B cell (primary cell): ENCODE data around the gene SYNPR. TPM values are rescaled to one million over a fixed set of nuclear protein-coding genes. Genes with fewer than 3 reads are reported as not detected.

Source experiments
- ATAC-seq: fragments of 200-7000 bp; cut with Tn5 transposase; one replicate; pipeline ENCODE4 v1.10.0; 2021; ENCODE audit warnings: low read depth, mild to moderate bottlenecking, moderate number of reproducible peaks, moderate library complexity
- CTCF ChIA-PET: fragments of 350-600 bp; sonication (Branson Sonifier 250); formaldehyde crosslinking; loops from one replicate; lab custom pipeline; 2021; ENCODE audit warnings: antibody characterized with exemption, inconsistent platforms; lab: Charles Lee
- POLR2A ChIA-PET: fragments of 350-600 bp; sonication (Branson Sonifier 250); formaldehyde crosslinking; loops from one replicate; lab custom pipeline; 2021; ENCODE audit warnings: antibody characterized with exemption; lab: Charles Lee
- DNase-seq: peaks from one replicate; pipeline ENCODE4 v3.0.0; 2013
- H2AFZ ChIP-seq: 2 replicates; pipeline ENCODE4 v1.6.1; 2012; ENCODE audit warnings: mild to moderate bottlenecking, low read depth, low read length; ENCODE audit not compliant: insufficient read depth, poor library complexity, severe bottlenecking
- H3K27ac ChIP-seq, 2 donors: 1 replicate in 1 of 2; 2 replicates in 1 of 2; pipeline ENCODE4 v1.5.1; 2012 to 2013; ENCODE audit warnings: low read length in 2 of 2, mild to moderate bottlenecking in 2 of 2, moderate library complexity in 1 of 2
- H3K27me3 ChIP-seq, 4 experiments: fragments of 200-600 bp in 1 of 4; sonication (generic) in 1 of 4; replicated peaks in 1 of 4; 1 replicate in 2 of 4; 2 replicates in 2 of 4; pipeline versions ENCODE4 v1.6.1 to v1.7.0; 2013 to 2016; ENCODE audit warnings: low read length in 3 of 4, mild to moderate bottlenecking in 2 of 4, mixed read lengths in 1 of 4, moderate library complexity in 1 of 4; ENCODE audit not compliant: insufficient read depth in 4 of 4, control insufficient read depth in 3 of 4; ENCODE audit errors: control extremely low read depth in 1 of 4
- H3K36me3 ChIP-seq, 2 experiments: replicated peaks in 1 of 2; 1 replicate in 1 of 2; 2 replicates in 1 of 2; pipeline versions ENCODE4 v1.6.1 to v1.7.1; 2013; ENCODE audit warnings: low read length in 1 of 2; ENCODE audit not compliant: insufficient read depth in 2 of 2, control insufficient read depth in 1 of 2; ENCODE audit errors: control extremely low read depth in 1 of 2, extremely low read depth in 1 of 2
- H3K4me1 ChIP-seq, 2 donors: fragments of 200-600 bp in 1 of 2; sonication (generic) in 1 of 2; 1 replicate in 1 of 2; 2 replicates in 1 of 2; pipeline versions ENCODE4 v1.5.1 to v1.6.1; 2013 to 2017; ENCODE audit warnings: low read length in 2 of 2; ENCODE audit not compliant: control insufficient read depth in 2 of 2, insufficient read depth in 2 of 2
- H3K4me2 ChIP-seq: replicated peaks from 2 replicates; pipeline ENCODE3; 2012; ENCODE audit warnings: mild to moderate bottlenecking, low read depth, low read length; ENCODE audit not compliant: poor library complexity, severe bottlenecking
- H3K4me3 ChIP-seq, 5 experiments: fragments of 200-600 bp in 1 of 5; sonication (generic) in 1 of 5; 1 replicate in 3 of 5; 2 replicates in 2 of 5; pipeline versions ENCODE4 v1.5.1 to v1.7.0; 2011 to 2016; ENCODE audit warnings: low read length in 4 of 5, mild to moderate bottlenecking in 4 of 5, low read depth in 2 of 5, control low read depth in 1 of 5, moderate library complexity in 1 of 5; ENCODE audit not compliant: insufficient read depth in 1 of 5; ENCODE audit errors: control extremely low read depth in 1 of 5, extremely low read depth in 1 of 5
- H3K79me2 ChIP-seq: fragments of 200-600 bp; sonication (generic); one replicate; pipeline ENCODE4 v1.6.0; 2016; ENCODE audit warnings: low read length; ENCODE audit not compliant: control insufficient read depth, insufficient read depth
- H3K9ac ChIP-seq: fragments of 200-600 bp; sonication (generic); 2 replicates; pipeline ENCODE4 v1.6.1; 2017; ENCODE audit warnings: mild to moderate bottlenecking, low read length, moderate library complexity
- H3K9me3 ChIP-seq, 3 donors: one replicate each; pipeline versions ENCODE4 v1.6.1 to v1.7.1; 2013; ENCODE audit warnings: low read length in 2 of 3; ENCODE audit not compliant: control insufficient read depth in 2 of 3, insufficient read depth in 1 of 3; ENCODE audit errors: control extremely low read depth in 1 of 3
- H4K20me1 ChIP-seq: 2 replicates; pipeline ENCODE4 v1.6.0; 2012; ENCODE audit warnings: mild to moderate bottlenecking, low read length; ENCODE audit not compliant: insufficient read depth, control insufficient read depth, poor library complexity, severe bottlenecking
- H3K27ac Mint-ChIP-seq: one replicate; pipeline ENCODE4 v1.8.0; 2021; ENCODE audit warnings: mixed read lengths
- H3K27me3 Mint-ChIP-seq: one replicate; pipeline ENCODE4 v1.8.0; 2021; ENCODE audit warnings: mixed read lengths
- H3K4me1 Mint-ChIP-seq: one replicate; pipeline ENCODE4 v1.8.0; 2021; ENCODE audit warnings: mixed read lengths
- H3K4me3 Mint-ChIP-seq: one replicate; pipeline ENCODE4 v1.8.0; 2021; ENCODE audit warnings: mixed read lengths
- H3K9me3 Mint-ChIP-seq: one replicate; pipeline ENCODE4 v1.8.0; 2022; ENCODE audit warnings: mixed read lengths; ENCODE audit not compliant: insufficient read depth
- CTCF ChIP-seq: fragments of 200-600 bp; IDR thresholded peaks from one replicate; pipeline ENCODE4 v1.8.0; 2022; ENCODE audit warnings: antibody characterized with exemption, mild to moderate bottlenecking
- EZH2 ChIP-seq: IDR thresholded peaks from 2 replicates; pipeline ENCODE4 v1.6.1; 2012; ENCODE audit warnings: borderline replicate concordance, low read depth, mild to moderate bottlenecking, moderate library complexity, low read length; ENCODE audit not compliant: insufficient read depth, poor library complexity, severe bottlenecking
- WGBS: methylation state at CpG from one replicate; pipeline ENCODE4 v1.1.5; 2013; ENCODE audit warnings: missing lambda C conversion rate; ENCODE audit not compliant: insufficient coverage; 5-methylcytosine and 5-hydroxymethylcytosine counted together
- intact Hi-C: fragments of 100-400 bp; cut with micrococcal nuclease; formaldehyde crosslinking; loops from one replicate; pipeline ENCODE4 v1.10.0; 2022
- polyA plus RNA-seq: library from polyadenylated mRNA; depleted of rRNA; stranded (reverse); fragments of >200 nt; gene quantifications from 2 replicates; pipeline ENCODE4 v1.2.3, GENCODE V29; 2012
- total RNA-seq, 2 donors: library from RNA; stranded (reverse); fragments of 120-200 nt in 1 of 2; gene quantifications; 1 replicate in 1 of 2; 2 replicates in 1 of 2; pipeline versions ENCODE4 v1.2.3 to v1.2.4, GENCODE V29; 2013 to 2022

The SYNPR gene
- total and polyA plus RNA-seq, 2 donors (not counting 1 experiment from before 2014, with no cell fraction given) = not detected

- no peak overlapping the region for H3K27ac Mint-ChIP-seq
- ChIA-PET CTCF (no interaction called here), POLR2A (no interaction called here)
- H4K20me1 ChIP-seq = no peaks in the 10 kb centered on the region
- DNase-seq (no peak), ATAC-seq (no peak)
- no peak overlapping the region for H3K4me3 Mint-ChIP-seq
- H3K9me3 Mint-ChIP-seq = no peaks in the 10 kb centered on the region
- no peak overlapping the region for H3K27ac ChIP-seq
- no peaks in the 10 kb centered on the region for H3K79me2 ChIP-seq
- no peaks in the 10 kb centered on the region for H3K4me1 ChIP-seq
- intact Hi-C loops = no loop called here
- H3K4me1 Mint-ChIP-seq = no peaks in the 10 kb centered on the region
- H3K27me3 Mint-ChIP-seq = no peaks in the 10 kb centered on the region
- no peak overlapping the region for H3K4me3 ChIP-seq
- 100% methylated on average over 1 of the region's 1 CpG for WGBS
- H3K4me2 ChIP-seq = no peak overlapping the region
- TF ChIP-seq CTCF (no peak), EZH2 (no peak)
- no peaks in the 10 kb centered on the region for H3K27me3 ChIP-seq
- no peaks in the 10 kb centered on the region for H3K36me3 ChIP-seq
- H2AFZ ChIP-seq = no peak overlapping the region
- no peak overlapping the region for H3K9ac ChIP-seq
- H3K9me3 ChIP-seq = no peaks in the 10 kb centered on the region
These were observed 243.5 kb downstream of the SYNPR start for GRCh38 chr3:63521657-63522056.

GRCh38 chr3:63523100-63523499 is 245.0 kb downstream of the SYNPR start:
- no peak overlapping the region for H3K4me3 Mint-ChIP-seq
- no peak overlapping the region for H3K27ac ChIP-seq
- no peaks in the 10 kb centered on the region for H3K27me3 ChIP-seq
- H3K27ac Mint-ChIP-seq = no peak overlapping the region
- no peak overlapping the region for H3K4me3 ChIP-seq
- no peak overlapping the region for H3K4me2 ChIP-seq
- H3K9me3 ChIP-seq = no peaks in the 10 kb centered on the region
- DNase-seq = no peak
- H4K20me1 ChIP-seq = no peaks in the 10 kb centered on the region
- H3K9me3 Mint-ChIP-seq = no peaks in the 10 kb centered on the region
- H2AFZ ChIP-seq = no peak overlapping the region
- TF ChIP-seq CTCF (no peak), EZH2 (no peak)
- ChIA-PET POLR2A (no interaction called here), CTCF (no interaction called here)
- no peaks in the 10 kb centered on the region for H3K27me3 Mint-ChIP-seq
- H3K36me3 ChIP-seq = no peaks in the 10 kb centered on the region
- ATAC-seq = no peak
- no peak overlapping the region for H3K9ac ChIP-seq
- WGBS = 72% methylated on average over 4 of the region's 5 CpGs
- H3K4me1 ChIP-seq = no peaks in the 10 kb centered on the region
- intact Hi-C loops = no loop called here
- no peaks in the 10 kb centered on the region for H3K4me1 Mint-ChIP-seq
- no peaks in the 10 kb centered on the region for H3K79me2 ChIP-seq
